Nephron progenitor cell (in vitro differentiated cells): ENCODE data around the gene ACAP3.

ENCODE experiments used
- DNase-seq: peaks from one replicate; pipeline ENCODE4 v3.0.0; 2021
- H3K27ac Mint-ChIP-seq: 2 replicates; pipeline ENCODE4 v1.8.0; 2021; ENCODE audit warnings: mild to moderate bottlenecking, moderate library complexity, mixed read lengths
- H3K27me3 Mint-ChIP-seq: 2 replicates; pipeline ENCODE4 v1.8.0; 2021; ENCODE audit warnings: mild to moderate bottlenecking, low read depth, mixed read lengths; ENCODE audit not compliant: poor library complexity
- H3K36me3 Mint-ChIP-seq: 2 replicates; pipeline ENCODE4 v1.8.0; 2021; ENCODE audit warnings: low read depth, mixed read lengths
- H3K4me1 Mint-ChIP-seq: 2 replicates; pipeline ENCODE4 v1.8.0; 2021; ENCODE audit warnings: mixed read lengths
- H3K4me3 Mint-ChIP-seq: 2 replicates; pipeline ENCODE4 v1.8.0; 2021; ENCODE audit warnings: mild to moderate bottlenecking, moderate library complexity, mixed read lengths
- H3K9me3 Mint-ChIP-seq: 2 replicates; pipeline ENCODE4 v1.8.0; 2021; ENCODE audit warnings: mild to moderate bottlenecking, moderate library complexity, mixed read lengths
- CTCF ChIP-seq: fragments of 200-600 bp; sonication (generic); IDR thresholded peaks from 2 replicates; pipeline ENCODE4 v1.5.0; 2021; ENCODE audit warnings: antibody characterized with exemption

ACAP3 gene

GRCh38 chr1:1243266-1243660 lies 64.5 kb downstream of the ACAP3 start:
- H3K4me3 Mint-ChIP-seq = no peak overlapping the region
- H3K9me3 Mint-ChIP-seq = no peaks in the 10 kb centered on the region
- TF ChIP-seq CTCF = no peak
- H3K4me1 Mint-ChIP-seq = peaks cover 5% of the 10 kb centered on the region
- H3K27me3 Mint-ChIP-seq = peaks cover 13% of the 10 kb centered on the region
- H3K36me3 Mint-ChIP-seq = no peaks in the 10 kb centered on the region
- no peak overlapping the region for H3K27ac Mint-ChIP-seq
- no peak for DNase-seq

- no peaks in the 10 kb centered on the region for H3K36me3 Mint-ChIP-seq
- H3K4me3 Mint-ChIP-seq = no peak overlapping the region
- no peak for DNase-seq
- peaks cover 7% of the 10 kb centered on the region for H3K4me1 Mint-ChIP-seq
- peaks cover 9% of the 10 kb centered on the region for H3K27me3 Mint-ChIP-seq
- H3K27ac Mint-ChIP-seq = no peak overlapping the region
- no peaks in the 10 kb centered on the region for H3K9me3 Mint-ChIP-seq
- TF ChIP-seq CTCF = no peak
These were observed 65.1 kb downstream of the ACAP3 start for GRCh38 chr1:1242461-1243265.
